K562 (cell line): ENCODE results near the gene TXNRD3. TPM values are rescaled to one million over a fixed set of nuclear protein-coding genes. Genes with fewer than 3 reads are reported as not detected.

Experiments
- ATAC-seq: fragments of 200-7000 bp; cut with Tn5 transposase; 3 replicates; pipeline ENCODE4 v1.9.1; 2020; ENCODE audit warnings: moderate library complexity
- BruUV-seq: library from RNA; stranded (reverse); fragments of 400-500 nt; replicated peaks from 2 replicates; lab custom pipeline; 2021; lab: Mats Ljungman, UMichigan
- CTCF ChIA-PET: fragments of 300-600 bp; formaldehyde crosslinking; extraction: SDS; loops from one replicate; lab custom pipeline; 2021; ENCODE audit warnings: low intra/inter-chr PET ratio; lab: Yijun Ruan, JAX
- POLR2A ChIA-PET: fragments of 300-600, 350-650 bp; sonication (Branson Sonifier 250); formaldehyde crosslinking; extraction: SDS; loops from one replicate; lab custom pipeline; 2021; ENCODE audit warnings: antibody characterized with exemption, inconsistent platforms; lab: Yijun Ruan, JAX
- DNase-seq, 4 experiments: peaks; one replicate each; pipeline versions ENCODE4 v3.0.0 to v3.0.0-alpha.2; 2011 to 2018; ENCODE audit warnings: low spot score in 3 of 4, mixed read lengths in 3 of 4; ENCODE audit errors: extremely low read depth in 1 of 4
- FAIRE-seq: peaks from 2 replicates; lab custom pipeline; 2011; peaks lifted over from hg19 to GRCh38; lab: Jason Lieb, UNC
- H2AFZ ChIP-seq: 2 replicates; pipeline ENCODE4 v1.6.0; 2011; ENCODE audit warnings: low read depth, low read length, control low read depth, inconsistent platforms
- H3K27ac ChIP-seq: fragments of 200-600 bp; 3 replicates; pipeline ENCODE4 v1.8.0; 2011; ENCODE audit warnings: low read depth, mild to moderate bottlenecking, control low read depth, inconsistent platforms, low read length, moderate library complexity, mixed read lengths; ENCODE audit errors: extremely low read depth
- H3K27me3 ChIP-seq, 2 experiments: fragments of 300-600 bp in 1 of 2; 2 replicates in 1 of 2; 3 replicates in 1 of 2; pipeline versions ENCODE4 v1.6.0 to v1.8.0; 2011; ENCODE audit warnings: inconsistent platforms in 2 of 2, low read length in 2 of 2, mild to moderate bottlenecking in 1 of 2, mixed read lengths in 1 of 2, moderate library complexity in 1 of 2; ENCODE audit not compliant: control insufficient read depth in 2 of 2, insufficient read depth in 2 of 2
- H3K36me3 ChIP-seq: fragments of 300-600 bp; 3 replicates; pipeline ENCODE4 v1.8.0; 2011; ENCODE audit warnings: mild to moderate bottlenecking, low read length, inconsistent platforms; ENCODE audit not compliant: control insufficient read depth, insufficient read depth
- H3K4me1 ChIP-seq, 2 experiments: fragments of 200-600 bp in 1 of 2; replicated peaks in 1 of 2; 2 replicates in 1 of 2; 3 replicates in 1 of 2; pipeline versions ENCODE4 v1.5.1 to v1.8.0; 2011; ENCODE audit warnings: inconsistent platforms in 2 of 2, low read length in 2 of 2, mild to moderate bottlenecking in 1 of 2, mixed read lengths in 1 of 2, moderate library complexity in 1 of 2; ENCODE audit not compliant: control insufficient read depth in 2 of 2, insufficient read depth in 2 of 2
- H3K4me2 ChIP-seq: 2 replicates; pipeline ENCODE4 v1.6.1; 2011; ENCODE audit warnings: low read length, control low read depth, inconsistent platforms, mixed read lengths; ENCODE audit not compliant: insufficient read depth
- H3K4me3 ChIP-seq: fragments of 200-600 bp; sonication (generic), shearing (Covaris generic); 2 replicates; pipeline ENCODE4 v1.5.1; 2016; ENCODE audit warnings: control low read depth, inconsistent platforms
- H3K79me2 ChIP-seq: fragments of 200-600 bp; 3 replicates; pipeline ENCODE4 v1.8.0; 2011; ENCODE audit warnings: low read length, inconsistent platforms; ENCODE audit not compliant: control insufficient read depth, insufficient read depth
- H3K9ac ChIP-seq, 2 experiments: 2 replicates each; pipeline versions ENCODE4 v1.6.0 to v1.6.1; 2011; ENCODE audit warnings: low read depth in 2 of 2, low read length in 2 of 2, control low read depth in 1 of 2, inconsistent platforms in 1 of 2, mild to moderate bottlenecking in 1 of 2, mixed read lengths in 1 of 2; ENCODE audit not compliant: insufficient read depth in 1 of 2
- H3K9me1 ChIP-seq: one replicate; pipeline ENCODE4 v1.6.0; 2011; ENCODE audit warnings: inconsistent platforms, mild to moderate bottlenecking, low read length, moderate library complexity; ENCODE audit not compliant: control insufficient read depth, insufficient read depth
- H3K9me3 ChIP-seq: replicated peaks from 2 replicates; pipeline ENCODE4 v1.5.1; 2011; ENCODE audit warnings: low read depth, low read length, inconsistent platforms; ENCODE audit not compliant: control insufficient read depth, insufficient read depth
- H4K20me1 ChIP-seq: replicated peaks from 2 replicates; pipeline ENCODE4 v1.6.1; 2011; ENCODE audit warnings: low read length, inconsistent platforms, mixed read lengths; ENCODE audit not compliant: control insufficient read depth, insufficient read depth
- FOXA3 ChIP-seq, 2 experiments: fragments of 450-650 bp in 1 of 2; sonication (generic) in 1 of 2; formaldehyde crosslinking; IDR thresholded peaks in 1 of 2; conservative IDR thresholded peaks in 1 of 2; 2 replicates each; pipeline versions ENCODE4 v1.4.0 to v1.8.0; 2020 to 2022; ENCODE audit warnings: mild to moderate bottlenecking in 2 of 2, missing genetic modification reagents in 1 of 2
- GTF2A2 ChIP-seq: IDR thresholded peaks from 2 replicates; pipeline ENCODE4 v1.6.1; 2016; ENCODE audit warnings: mild to moderate bottlenecking, missing genetic modification characterization, missing compliant biosample characterization
- MAFK ChIP-seq: IDR thresholded peaks from 2 replicates; pipeline ENCODE4 v1.6.1; 2011; ENCODE audit warnings: low read length, improper control_type of control experiment
- MLLT1 ChIP-seq, 2 experiments: fragments of 450-650 bp; IDR thresholded peaks; 2 replicates each; pipeline ENCODE4 v1.6.1; 2016
- NELFE ChIP-seq: IDR thresholded peaks from 2 replicates; pipeline ENCODE4 v1.6.1; 2011; ENCODE audit warnings: mild to moderate bottlenecking; ENCODE audit not compliant: insufficient read depth, insufficient read length
- NFATC3 ChIP-seq: fragments of 450-650 bp; IDR thresholded peaks from 2 replicates; pipeline ENCODE4 v1.6.1; 2017; ENCODE audit warnings: mild to moderate bottlenecking
- POLR3A ChIP-seq: IDR thresholded peaks from 2 replicates; pipeline ENCODE4 v1.6.1; 2011; ENCODE audit warnings: borderline replicate concordance, mild to moderate bottlenecking, moderate library complexity; ENCODE audit not compliant: insufficient read length, insufficient read depth; ENCODE audit errors: extremely low read depth
- RAD51 ChIP-seq: fragments of 450-650 bp; IDR thresholded peaks from 2 replicates; pipeline ENCODE4 v1.7.1; 2016; ENCODE audit warnings: low read depth, mild to moderate bottlenecking, borderline replicate concordance
- SIN3B ChIP-seq: fragments of 450-650 bp; IDR thresholded peaks from 2 replicates; pipeline ENCODE4 v1.6.1; 2017; ENCODE audit warnings: low read depth, mild to moderate bottlenecking, moderate library complexity
- SNRNP70 ChIP-seq: fragments of 200-400 bp; formaldehyde crosslinking; optimal IDR thresholded peaks from 2 replicates; pipeline ENCODE3; 2017; ENCODE audit warnings: low read depth, low read length
- ZBTB11 ChIP-seq, 3 experiments: fragments of 200-800 bp in 1 of 3; fragments of 250-450 bp in 1 of 3; fragments of 450-650 bp in 1 of 3; sonication (Bioruptor Pico) in 1 of 3; sonication (Bioruptor generic) in 1 of 3; formaldehyde crosslinking in 1 of 3; IDR thresholded peaks; 2 replicates each; pipeline versions ENCODE4 v1.6.1 to v1.8.0; 2016 to 2022; ENCODE audit warnings: mild to moderate bottlenecking in 2 of 3, missing genetic modification characterization in 2 of 3, missing compliant biosample characterization in 1 of 3, moderate library complexity in 1 of 3
- ZNF408 ChIP-seq: fragments of 250-450 bp; sonication (Bioruptor Pico); IDR thresholded peaks from 2 replicates; pipeline ENCODE4 v1.4.0; 2020; ENCODE audit warnings: low read depth, mild to moderate bottlenecking, moderate library complexity
- WGBS: fragments of 100-300 bp; shearing (Covaris generic); methylation state at CpG from one replicate; pipeline ENCODE4 v1.1.6; 2016; ENCODE audit warnings: low coverage, mixed read lengths; ENCODE audit not compliant: insufficient coverage; ENCODE audit errors: missing lambda C conversion rate; 5-methylcytosine and 5-hydroxymethylcytosine counted together
- in situ Hi-C: fragments of 300-500 bp; cut with MboI; formaldehyde crosslinking; loops from 4 replicates; pipeline ENCODE4 v1.15.0; 2018; ENCODE audit warnings: inconsistent platforms, mixed read lengths
- intact Hi-C: fragments of 100-400 bp; cut with micrococcal nuclease; formaldehyde crosslinking; loops from 2 replicates; pipeline ENCODE4 v1.14.2; 2022
- polyA plus RNA-seq, 8 experiments: library from polyadenylated mRNA; depleted of rRNA in 4 of 8; stranded (reverse) in 5 of 8; unstranded in 3 of 8; fragments of >200 nt; fragmentation: Nextera tagmentation in 2 of 8; fragmentation: Illumina TruSeq in 1 of 8; extraction: Ambion mirVana in 2 of 8; extraction: Trizol in 1 of 8; gene quantifications; 2 replicates each; pipeline versions ENCODE4 v1.2.1 to v1.2.3, GENCODE V29; 2011 to 2014; ENCODE audit warnings: inconsistent platforms in 1 of 8, missing spikeins in 1 of 8
- total RNA-seq, 7 experiments: library from RNA; depleted of rRNA in 6 of 7; stranded (reverse); fragments of >200 nt in 6 of 7; fragmentation: Illumina TruSeq in 2 of 7; extraction: Trizol in 2 of 7; gene quantifications; 2 replicates each; pipeline versions ENCODE4 v1.2.1 to v1.2.3, GENCODE V29; 2011 to 2021; ENCODE audit warnings: low replicate concordance in 1 of 7

The TXNRD3 gene
- total and polyA plus RNA-seq, 9 of the 15 experiments (the other 6 are each of a cell fraction or from before 2014, with no cell fraction given), result 0.96 to 2.3 (median 1.7) TPM

- TF ChIP-seq ZNF408 (CRISPR knock-in tag), result no peak
- no peak for TF ChIP-seq SNRNP70
- TF ChIP-seq FOXA3 (CRISPR knock-in tag; conservative IDR thresholded peaks at IDR 0.05 in 1 of 2, IDR thresholded peaks at IDR 0.05 in 1 of 2), result no peak
These were observed 23.9 kb upstream of the TXNRD3 start (continued) for GRCh38 chr3:126678693-126679317.

GRCh38 chr3:126677862-126678503, 23.1 kb upstream of the TXNRD3 start:
- ATAC-seq (no peak), FAIRE-seq (no peak), DNase-seq (no peak)
- H4K20me1 ChIP-seq, result no peaks in the 10 kb centered on the region
- H2AFZ ChIP-seq, result no peak overlapping the region
- no peaks in the 10 kb centered on the region for H3K36me3 ChIP-seq
- H3K79me2 ChIP-seq, result no peaks in the 10 kb centered on the region
- intact Hi-C loops, result loop anchor here (5.0 to 10.0 kb wide), 2 partner anchors 74 to 777 kb away; no protein-coding TSS in a partner anchor
- H3K4me2 ChIP-seq, result no peak overlapping the region
- TF ChIP-seq MLLT1 (IDR thresholded peaks at IDR 0.05), result no peak
- no peak for TF ChIP-seq ZBTB11 (CRISPR knock-in tag; IDR thresholded peaks at IDR 0.05)
- no peak for TF ChIP-seq RAD51
- no peak for TF ChIP-seq NFATC3
- TF ChIP-seq SIN3B, result no peak
- no peak for TF ChIP-seq POLR3A
- TF ChIP-seq GTF2A2, result no peak
- no peak for TF ChIP-seq NELFE
- no peak for TF ChIP-seq MAFK
- no peak overlapping the region for H3K9ac ChIP-seq
- no peak overlapping the region for H3K27ac ChIP-seq
- H3K4me1 ChIP-seq, result peaks cover 0 to 10% of the 10 kb centered on the region in 2 experiments; a peak in 2 of 5 replicates
- POLR2A ChIA-PET, result no interaction called here
- peaks cover 0 to 24% of the 10 kb centered on the region in 2 experiments; a peak in 2 of 5 replicates for H3K27me3 ChIP-seq
- CTCF ChIA-PET, result no interaction called here
- no peaks in the 10 kb centered on the region for H3K9me1 ChIP-seq
- H3K9me3 ChIP-seq, result no peaks in the 10 kb centered on the region
- BruUV-seq, result no TSS peak
- WGBS, result 3% methylated on average over 10 of the region's 13 CpGs
- H3K4me3 ChIP-seq, result no peak overlapping the region
- in situ Hi-C loops, result loop anchor here (10.0 kb wide), 1 partner anchor 777 kb away; no protein-coding TSS in a partner anchor
